Smooth muscle cell (in vitro differentiated cells): Measurements from ENCODE around the gene RABIF. TPM values are rescaled to one million over a fixed set of nuclear protein-coding genes. Genes with fewer than 3 reads are reported as not detected.
"Not testable (repeated sequence)": the region's sequence is repeated elsewhere in the genome, so short reads cannot be mapped to it uniquely, and the experiment has no call there.

ENCODE experiments used
- DNase-seq: peaks from one replicate; lab custom pipeline; 2025; ENCODE audit not compliant: unreplicated experiment; lab: John Stamatoyannopoulos, UW
- H2AFZ ChIP-seq: fragments of 200-600 bp; sonication (generic); 2 replicates; pipeline ENCODE4 v1.6.0; 2016; ENCODE audit warnings: antibody characterized with exemption, low read depth, mild to moderate bottlenecking
- H3F3A ChIP-seq: fragments of 200-600 bp; sonication (generic); 2 replicates; pipeline ENCODE4 v1.6.0; 2017; ENCODE audit warnings: antibody characterized with exemption, low read depth
- H3K27ac ChIP-seq: fragments of 200-600 bp; sonication (generic); 2 replicates; pipeline ENCODE4 v1.5.1; 2016; ENCODE audit warnings: low read depth, mild to moderate bottlenecking
- H3K27me3 ChIP-seq: fragments of 200-600 bp; sonication (generic); 2 replicates; pipeline ENCODE4 v1.6.1; 2016; ENCODE audit warnings: low read depth, mild to moderate bottlenecking
- H3K36me3 ChIP-seq: fragments of 200-600 bp; sonication (generic); 2 replicates; pipeline ENCODE4 v1.5.1; 2016; ENCODE audit warnings: low read depth
- H3K4me1 ChIP-seq: fragments of 200-600 bp; sonication (generic); 2 replicates; pipeline ENCODE4 v1.5.1; 2016; ENCODE audit warnings: low read depth
- H3K4me2 ChIP-seq: fragments of 200-600 bp; sonication (generic); 2 replicates; pipeline ENCODE4 v1.6.0; 2016; ENCODE audit warnings: mild to moderate bottlenecking
- H3K4me3 ChIP-seq: fragments of 200-600 bp; sonication (generic); 2 replicates; pipeline ENCODE4 v1.5.1; 2016; ENCODE audit warnings: mild to moderate bottlenecking
- H3K79me2 ChIP-seq: fragments of 200-600 bp; sonication (generic); 2 replicates; pipeline ENCODE4 v1.6.0; 2016; ENCODE audit warnings: low read depth, mild to moderate bottlenecking
- H3K9ac ChIP-seq: fragments of 200-600 bp; sonication (generic); 2 replicates; pipeline ENCODE4 v1.6.0; 2016; ENCODE audit warnings: low read depth
- H3K9me3 ChIP-seq: fragments of 200-600 bp; sonication (generic); replicated peaks from 2 replicates; pipeline ENCODE4 v1.5.1; 2016; ENCODE audit warnings: low read depth
- H4K20me1 ChIP-seq: fragments of 200-600 bp; sonication (generic); 2 replicates; pipeline ENCODE4 v1.6.0; 2016; ENCODE audit warnings: low read depth
- WGBS: methylation state at CpG from one replicate; pipeline ENCODE4 v1.1.7; 2016; ENCODE audit warnings: low lambda C conversion rate; 5-methylcytosine and 5-hydroxymethylcytosine counted together
- polyA plus RNA-seq: library from polyadenylated mRNA; unstranded; fragments of >200 nt; fragmentation: Nextera tagmentation; extraction: Ambion mirVana; gene quantifications from 2 replicates; pipeline ENCODE4 v1.2.1, GENCODE V29; 2016
- total RNA-seq: library from RNA; depleted of rRNA; stranded (reverse); fragments of >200 nt; gene quantifications from 2 replicates; pipeline ENCODE4 v1.2.3, GENCODE V29; 2014
- TF ChIP-seq, protein P1 (sequence below): fragments of 200-600 bp; sonication (generic); IDR thresholded peaks from 2 replicates; pipeline ENCODE4 v1.5.1; 2017; ENCODE audit warnings: borderline replicate concordance, mild to moderate bottlenecking, antibody characterized with exemption; ENCODE audit not compliant: insufficient read depth, poor library complexity, severe bottlenecking

RABIF gene
- total and polyA plus RNA-seq, 2 experiments from 2014 or later = 5.2 to 6.9 TPM

DNA sequence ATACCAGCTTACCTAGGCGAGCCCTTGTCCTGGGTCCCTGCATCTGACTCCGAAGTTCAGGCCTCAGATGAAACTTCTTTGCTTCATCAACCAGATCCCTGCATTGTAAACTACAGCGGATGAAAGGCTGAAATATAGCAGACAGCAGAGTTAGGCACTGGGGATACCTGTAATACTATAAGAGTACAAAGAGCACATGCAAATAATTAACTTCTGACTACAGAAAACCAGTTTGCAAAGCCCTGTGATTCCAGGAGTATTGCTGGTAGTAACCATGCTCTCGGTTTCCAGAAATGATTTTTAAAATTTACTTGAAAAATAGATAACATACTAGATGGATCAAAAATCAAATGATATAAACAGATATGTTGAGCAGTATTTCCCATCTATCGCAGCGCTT is 20.0 kb upstream of the RABIF start:
- Histone ChIP-seq H3K27ac (no peak overlapping the region), H3K9me3 (no peaks in the 10 kb centered on the region), H3K36me3 (peaks cover 23% of the 10 kb centered on the region), H2AFZ (no peak overlapping the region), H3K4me2 (no peak overlapping the region), H4K20me1 (no peaks in the 10 kb centered on the region), H3F3A (no peaks in the 10 kb centered on the region), H3K79me2 (no peaks in the 10 kb centered on the region), H3K27me3 (no peaks in the 10 kb centered on the region), H3K4me1 (no peaks in the 10 kb centered on the region), H3K9ac (no peak overlapping the region), H3K4me3 (no peak overlapping the region)
- TF ChIP-seq, protein P1, sequence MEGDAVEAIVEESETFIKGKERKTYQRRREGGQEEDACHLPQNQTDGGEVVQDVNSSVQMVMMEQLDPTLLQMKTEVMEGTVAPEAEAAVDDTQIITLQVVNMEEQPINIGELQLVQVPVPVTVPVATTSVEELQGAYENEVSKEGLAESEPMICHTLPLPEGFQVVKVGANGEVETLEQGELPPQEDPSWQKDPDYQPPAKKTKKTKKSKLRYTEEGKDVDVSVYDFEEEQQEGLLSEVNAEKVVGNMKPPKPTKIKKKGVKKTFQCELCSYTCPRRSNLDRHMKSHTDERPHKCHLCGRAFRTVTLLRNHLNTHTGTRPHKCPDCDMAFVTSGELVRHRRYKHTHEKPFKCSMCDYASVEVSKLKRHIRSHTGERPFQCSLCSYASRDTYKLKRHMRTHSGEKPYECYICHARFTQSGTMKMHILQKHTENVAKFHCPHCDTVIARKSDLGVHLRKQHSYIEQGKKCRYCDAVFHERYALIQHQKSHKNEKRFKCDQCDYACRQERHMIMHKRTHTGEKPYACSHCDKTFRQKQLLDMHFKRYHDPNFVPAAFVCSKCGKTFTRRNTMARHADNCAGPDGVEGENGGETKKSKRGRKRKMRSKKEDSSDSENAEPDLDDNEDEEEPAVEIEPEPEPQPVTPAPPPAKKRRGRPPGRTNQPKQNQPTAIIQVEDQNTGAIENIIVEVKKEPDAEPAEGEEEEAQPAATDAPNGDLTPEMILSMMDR = no peak
- no peak for DNase-seq
- WGBS = 98% methylated on average over 6 of the region's 6 CpGs

DNA sequence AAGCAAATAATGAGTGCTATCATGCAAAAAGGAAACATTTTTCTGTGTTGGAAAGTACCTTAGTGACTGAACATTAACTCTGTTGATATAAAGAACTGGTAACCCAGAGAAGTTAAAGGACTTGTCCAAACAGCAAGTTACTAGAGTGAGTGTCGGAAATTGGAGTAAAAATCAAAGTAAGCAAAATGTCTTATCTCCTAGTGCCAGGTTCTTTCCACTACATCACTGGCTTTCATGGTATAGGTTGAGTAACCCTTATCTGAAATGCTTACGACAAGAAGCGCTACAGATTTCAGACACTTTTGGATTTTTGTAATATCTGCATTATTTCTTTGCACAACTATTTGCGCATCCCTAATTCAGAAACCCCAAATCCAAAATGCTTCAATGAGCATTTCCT is 16.4 kb upstream of the RABIF start:
- no peak overlapping the region for H3K4me2 ChIP-seq
- DNase-seq = no peak
- H4K20me1 ChIP-seq = no peaks in the 10 kb centered on the region
- H3K27ac ChIP-seq = no peak overlapping the region
- H3K9ac ChIP-seq = no peak overlapping the region
- no peaks in the 10 kb centered on the region for H3F3A ChIP-seq
- TF ChIP-seq, protein P1 = no peak
- no peaks in the 10 kb centered on the region for H3K4me1 ChIP-seq
- no peaks in the 10 kb centered on the region for H3K9me3 ChIP-seq
- H3K79me2 ChIP-seq = no peaks in the 10 kb centered on the region
- no peaks in the 10 kb centered on the region for H3K27me3 ChIP-seq
- peaks cover 23% of the 10 kb centered on the region for H3K36me3 ChIP-seq
- WGBS = 96% methylated on average over 4 of the region's 4 CpGs
- no peak overlapping the region for H2AFZ ChIP-seq
- no peak overlapping the region for H3K4me3 ChIP-seq

DNA sequence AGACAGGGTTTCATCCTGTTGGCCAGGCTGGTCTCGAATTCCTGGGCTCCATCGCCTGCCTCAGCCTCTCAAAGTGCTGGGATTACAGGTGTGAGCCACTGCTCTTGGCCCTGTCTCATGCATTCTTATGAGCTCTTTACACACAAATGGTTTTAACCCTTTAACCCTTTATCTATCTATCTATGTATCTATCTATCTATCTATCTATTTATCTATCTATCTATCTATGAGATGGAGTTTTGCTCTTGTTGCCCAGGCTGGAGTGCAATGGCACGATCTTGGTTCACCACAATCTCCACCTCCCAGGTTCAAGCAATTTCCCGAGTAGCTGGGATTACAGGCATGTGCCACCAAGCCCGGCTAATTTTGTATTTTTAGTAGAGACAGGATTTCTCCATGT is 14.9 kb upstream of the RABIF start:
- H3K27me3 ChIP-seq, H3K79me2 ChIP-seq, H3K9ac ChIP-seq, DNase-seq, H3F3A ChIP-seq, H3K4me3 ChIP-seq, H3K9me3 ChIP-seq, H4K20me1 ChIP-seq, H3K4me1 ChIP-seq, H2AFZ ChIP-seq, H3K4me2 ChIP-seq, H3K27ac ChIP-seq: not testable (repeated sequence)
- peaks cover 11% of the 10 kb centered on the region for H3K36me3 ChIP-seq
- 97% methylated on average over 5 of the region's 5 CpGs for WGBS

- 97% methylated on average over 4 of the region's 4 CpGs for WGBS
- no peak for DNase-seq
- Histone ChIP-seq H3K9me3 (no peaks in the 10 kb centered on the region), H2AFZ (no peak overlapping the region), H4K20me1 (no peaks in the 10 kb centered on the region), H3K36me3 (peaks cover 12% of the 10 kb centered on the region), H3K9ac (no peak overlapping the region), H3K4me3 (no peak overlapping the region), H3K27me3 (no peaks in the 10 kb centered on the region), H3K27ac (no peak overlapping the region), H3K4me1 (no peaks in the 10 kb centered on the region), H3K79me2 (no peaks in the 10 kb centered on the region), H3F3A (no peaks in the 10 kb centered on the region), H3K4me2 (no peak overlapping the region)
- TF ChIP-seq, protein P1 = no peak
Observed at GRCh38 chr1:202901555-202901954, 12.6 kb upstream of the RABIF start.
